ENCODE data around the gene GLE1. TPM values are rescaled to one million over a fixed set of nuclear protein-coding genes. Genes with fewer than 3 reads are reported as not detected.

The GLE1 gene
- total RNA-seq, 1 experiment from 2014 or later, result 74.2 TPM

- H3K27me3 ChIP-seq (ENCODE audit: insufficient read depth, low read depth), result no peaks in the 10 kb centered on the region
- no TSS peak for BruUV-seq (replicated peaks)
- H3K27ac ChIP-seq, result no peak overlapping the region
- intact Hi-C loops (cut with micrococcal nuclease; ENCODE audit: unreplicated experiment), result no loop called here
- ChIA-PET POLR2A (ENCODE audit: unreplicated experiment) (no interaction called here), CTCF (no interaction called here)
- TF ChIP-seq EZH2 (IDR thresholded peaks at IDR 0.05; ENCODE audit: low read depth) (no peak), CTCF (conservative IDR thresholded peaks at IDR 0.05) (no peak)
- no peaks in the 10 kb centered on the region for H3K79me2 ChIP-seq (ENCODE audit: low read depth)
- H3K4me1 ChIP-seq (replicated peaks; ENCODE audit: insufficient read depth), result no peaks in the 10 kb centered on the region
- no peaks in the 10 kb centered on the region for H3K9me2 ChIP-seq (ENCODE audit: insufficient read depth)
- no peak overlapping the region for H3K4me3 ChIP-seq
- H2AFZ ChIP-seq, result no peak overlapping the region
- no peak for DNase-seq
- peaks cover 22% of the 10 kb centered on the region for H3K36me3 ChIP-seq (ENCODE audit: low read depth)
- 0 out of 2 replicates have a peak, but pooled peaks cover 5% of the 10 kb centered on the region for H3F3A ChIP-seq (ENCODE audit: insufficient read depth, low read depth)
- no peaks in the 10 kb centered on the region for H3K9me3 ChIP-seq (ENCODE audit: insufficient read depth, low read depth)
- no peak overlapping the region for H3K4me2 ChIP-seq
- H4K20me1 ChIP-seq (ENCODE audit: insufficient read depth), result no peaks in the 10 kb centered on the region
Observed at GRCh38 chr9:128529191-128529590, 24.7 kb downstream of the GLE1 start.

GRCh38 chr9:128532581-128532980 lies 28.1 kb downstream of the GLE1 start:
- Histone ChIP-seq H3K79me2 (ENCODE audit: low read depth) (no peaks in the 10 kb centered on the region), H3K27me3 (ENCODE audit: insufficient read depth, low read depth) (no peaks in the 10 kb centered on the region), H3K9me2 (ENCODE audit: insufficient read depth) (no peaks in the 10 kb centered on the region), H3K4me3 (no peak overlapping the region), H3K9me3 (ENCODE audit: insufficient read depth, low read depth) (no peaks in the 10 kb centered on the region), H3F3A (ENCODE audit: insufficient read depth, low read depth) (no peaks in the 10 kb centered on the region), H3K4me1 (replicated peaks; ENCODE audit: insufficient read depth) (no peaks in the 10 kb centered on the region), H2AFZ (no peak overlapping the region), H4K20me1 (ENCODE audit: insufficient read depth) (no peaks in the 10 kb centered on the region; the same call in 1 of the 2 replicates), H3K4me2 (no peak overlapping the region), H3K27ac (no peak overlapping the region), H3K36me3 (ENCODE audit: low read depth) (peaks cover 14% of the 10 kb centered on the region)
- CTCF ChIA-PET, result interaction anchor here (0.6 kb wide), 1 partner anchor 311 kb away, joined by 3 read pairs; no protein-coding TSS in a partner anchor
- no TSS peak for BruUV-seq (replicated peaks)
- intact Hi-C loops (cut with micrococcal nuclease; ENCODE audit: unreplicated experiment), result no loop called here
- POLR2A ChIA-PET (ENCODE audit: unreplicated experiment), result no interaction called here
- no peak for DNase-seq
- no peak for TF ChIP-seq CTCF (conservative IDR thresholded peaks at IDR 0.05)

- no peaks in the 10 kb centered on the region for H3K9me3 ChIP-seq (ENCODE audit: insufficient read depth, low read depth)
- no peaks in the 10 kb centered on the region; the same call in 1 of the 2 replicates for H3F3A ChIP-seq (ENCODE audit: insufficient read depth, low read depth)
- no peak overlapping the region for H3K4me3 ChIP-seq
- no peak overlapping the region for H2AFZ ChIP-seq
- no peaks in the 10 kb centered on the region for H3K4me1 ChIP-seq (replicated peaks; ENCODE audit: insufficient read depth)
- H3K36me3 ChIP-seq (ENCODE audit: low read depth), result peaks cover 21% of the 10 kb centered on the region; the same call in 1 of the 2 replicates
- BruUV-seq (replicated peaks), result no TSS peak
- TF ChIP-seq EZH2 (IDR thresholded peaks at IDR 0.05; ENCODE audit: low read depth) (no peak), CTCF (conservative IDR thresholded peaks at IDR 0.05) (no peak)
- ChIA-PET CTCF (no interaction called here), POLR2A (ENCODE audit: unreplicated experiment) (interaction anchor here (0.7 kb wide), 1 partner anchor 160 kb away, joined by 3 read pairs; no protein-coding TSS in a partner anchor)
- no peaks in the 10 kb centered on the region; the same call in none of the 2 replicates for H4K20me1 ChIP-seq (ENCODE audit: insufficient read depth)
- no peaks in the 10 kb centered on the region for H3K79me2 ChIP-seq (ENCODE audit: low read depth)
- H3K27ac ChIP-seq, result no peak overlapping the region
- intact Hi-C loops (cut with micrococcal nuclease; ENCODE audit: unreplicated experiment), result no loop called here
- no peaks in the 10 kb centered on the region for H3K9me2 ChIP-seq (ENCODE audit: insufficient read depth)
- H3K4me2 ChIP-seq, result no peak overlapping the region
- no peaks in the 10 kb centered on the region for H3K27me3 ChIP-seq (ENCODE audit: insufficient read depth, low read depth)
- DNase-seq, result no peak
Observed at GRCh38 chr9:128540634-128541360, 36.3 kb downstream of the GLE1 start.
